OCI-LY7 (cell line): Measurements from ENCODE around the gene CRY1.

ENCODE experiments used
- EZH2phosphoT487 ChIP-seq: fragments of 200-600 bp; sonication (generic); IDR thresholded peaks from 2 replicates; pipeline ENCODE4 v1.6.1; 2018; ENCODE audit warnings: low read depth, borderline replicate concordance, mild to moderate bottlenecking, mixed run types, antibody characterized with exemption, low read length, moderate library complexity, mixed read lengths
- TF ChIP-seq, protein P1 (sequence below): fragments of 200-600 bp; sonication (generic); conservative IDR thresholded peaks from 2 replicates; pipeline ENCODE4 v1.5.1; 2014; ENCODE audit warnings: mild to moderate bottlenecking, antibody characterized with exemption, low read length, moderate library complexity, mixed read lengths

DNA sequence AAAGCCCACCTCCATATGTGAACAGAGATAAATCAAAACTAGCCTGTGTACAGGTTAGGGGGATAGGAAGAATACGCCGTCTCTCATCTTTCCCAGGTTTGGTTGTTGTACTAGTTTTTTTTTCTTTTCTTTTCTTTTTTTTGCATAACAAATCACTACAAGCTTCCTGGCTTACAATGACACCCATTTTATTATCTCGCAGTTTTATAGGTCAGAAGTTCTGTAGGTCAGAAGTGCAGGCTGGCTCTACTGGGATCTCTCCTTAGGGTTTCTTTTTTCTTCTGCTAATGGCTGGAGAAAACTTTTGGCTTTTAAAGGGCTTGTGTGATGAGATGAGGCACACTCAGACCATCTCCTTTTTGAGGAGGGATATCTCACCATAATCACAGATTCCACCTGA is 25.7 kb upstream of the CRY1 start:
- TF ChIP-seq, protein P1, sequence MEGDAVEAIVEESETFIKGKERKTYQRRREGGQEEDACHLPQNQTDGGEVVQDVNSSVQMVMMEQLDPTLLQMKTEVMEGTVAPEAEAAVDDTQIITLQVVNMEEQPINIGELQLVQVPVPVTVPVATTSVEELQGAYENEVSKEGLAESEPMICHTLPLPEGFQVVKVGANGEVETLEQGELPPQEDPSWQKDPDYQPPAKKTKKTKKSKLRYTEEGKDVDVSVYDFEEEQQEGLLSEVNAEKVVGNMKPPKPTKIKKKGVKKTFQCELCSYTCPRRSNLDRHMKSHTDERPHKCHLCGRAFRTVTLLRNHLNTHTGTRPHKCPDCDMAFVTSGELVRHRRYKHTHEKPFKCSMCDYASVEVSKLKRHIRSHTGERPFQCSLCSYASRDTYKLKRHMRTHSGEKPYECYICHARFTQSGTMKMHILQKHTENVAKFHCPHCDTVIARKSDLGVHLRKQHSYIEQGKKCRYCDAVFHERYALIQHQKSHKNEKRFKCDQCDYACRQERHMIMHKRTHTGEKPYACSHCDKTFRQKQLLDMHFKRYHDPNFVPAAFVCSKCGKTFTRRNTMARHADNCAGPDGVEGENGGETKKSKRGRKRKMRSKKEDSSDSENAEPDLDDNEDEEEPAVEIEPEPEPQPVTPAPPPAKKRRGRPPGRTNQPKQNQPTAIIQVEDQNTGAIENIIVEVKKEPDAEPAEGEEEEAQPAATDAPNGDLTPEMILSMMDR: no peak
- TF ChIP-seq EZH2phosphoT487: no peak
